BJ (cell line): ENCODE data around the gene DPEP1. TPM values are rescaled to one million over a fixed set of nuclear protein-coding genes. Genes with fewer than 3 reads are reported as not detected.
"Not testable (repeated sequence)": the region's sequence is repeated elsewhere in the genome, so short reads cannot be mapped to it uniquely, and the experiment has no call there.

Source experiments
- CTCF ChIA-PET: fragments of 350-600 bp; formaldehyde crosslinking; extraction: SDS; loops from one replicate; lab custom pipeline; 2021; ENCODE audit warnings: antibody characterized with exemption, inconsistent platforms; lab: Yijun Ruan, JAX
- POLR2A ChIA-PET: fragments of 300-600 bp; sonication (Branson Sonifier 250); formaldehyde crosslinking; extraction: SDS; loops from one replicate; lab custom pipeline; 2021; ENCODE audit warnings: antibody characterized with exemption; lab: Charles Lee
- DNase-seq: peaks from one replicate; pipeline ENCODE4 v3.0.0-alpha.2; 2011; ENCODE audit warnings: low read depth
- H3K27me3 ChIP-seq: 2 replicates; pipeline ENCODE4 v1.6.0; 2011; ENCODE audit warnings: low read length; ENCODE audit not compliant: control insufficient read depth, insufficient read depth
- H3K36me3 ChIP-seq: 2 replicates; pipeline ENCODE4 v1.5.1; 2011; ENCODE audit warnings: low read length; ENCODE audit not compliant: control insufficient read depth, insufficient read depth
- H3K4me3 ChIP-seq: 2 replicates; pipeline ENCODE4 v1.5.1; 2011; ENCODE audit warnings: low read depth, mild to moderate bottlenecking, control low read depth, low read length
- CTCF ChIP-seq: IDR thresholded peaks from 2 replicates; pipeline ENCODE4 v1.5.1; 2011; ENCODE audit warnings: low read depth, mild to moderate bottlenecking, control low read depth, inconsistent platforms, low read length, moderate library complexity; ENCODE audit not compliant: insufficient read depth
- polyA plus RNA-seq: library from polyadenylated mRNA; depleted of rRNA; stranded (reverse); fragments of >200 nt; gene quantifications from 2 replicates; pipeline ENCODE4 v1.2.3, GENCODE V29; 2011

The DPEP1 gene
- polyA plus RNA-seq, 1 experiment = not detected

DNA sequence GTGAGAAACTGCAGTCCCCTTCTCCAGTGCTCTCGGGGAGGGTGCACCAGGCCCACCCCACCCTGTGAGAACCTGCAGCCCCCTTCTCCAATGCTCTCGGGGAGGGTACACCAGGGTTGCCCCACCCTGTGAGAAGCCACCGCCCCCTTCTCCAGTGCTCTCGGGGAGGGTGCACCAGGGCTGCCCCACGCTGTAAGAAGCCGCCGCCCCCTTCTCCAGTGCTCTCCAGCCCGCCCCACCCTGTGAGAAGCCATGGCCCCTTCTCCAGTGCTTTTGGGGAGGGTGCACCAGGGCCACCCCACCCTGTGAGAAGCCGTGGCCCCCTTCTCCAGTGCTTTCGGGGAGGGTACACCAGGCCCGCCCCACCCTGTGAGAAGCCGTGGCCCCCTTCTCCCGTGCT is 56.3 kb downstream of the DPEP1 start:
- H3K27me3 ChIP-seq = no peaks in the 10 kb centered on the region
- no peak for TF ChIP-seq CTCF
- DNase-seq = no peak
- ChIA-PET POLR2A (no interaction called here), CTCF (no interaction called here)
- peaks cover 1% of the 10 kb centered on the region; the same call in 1 of the 2 replicates for H3K36me3 ChIP-seq
- no peak overlapping the region for H3K4me3 ChIP-seq

DNA sequence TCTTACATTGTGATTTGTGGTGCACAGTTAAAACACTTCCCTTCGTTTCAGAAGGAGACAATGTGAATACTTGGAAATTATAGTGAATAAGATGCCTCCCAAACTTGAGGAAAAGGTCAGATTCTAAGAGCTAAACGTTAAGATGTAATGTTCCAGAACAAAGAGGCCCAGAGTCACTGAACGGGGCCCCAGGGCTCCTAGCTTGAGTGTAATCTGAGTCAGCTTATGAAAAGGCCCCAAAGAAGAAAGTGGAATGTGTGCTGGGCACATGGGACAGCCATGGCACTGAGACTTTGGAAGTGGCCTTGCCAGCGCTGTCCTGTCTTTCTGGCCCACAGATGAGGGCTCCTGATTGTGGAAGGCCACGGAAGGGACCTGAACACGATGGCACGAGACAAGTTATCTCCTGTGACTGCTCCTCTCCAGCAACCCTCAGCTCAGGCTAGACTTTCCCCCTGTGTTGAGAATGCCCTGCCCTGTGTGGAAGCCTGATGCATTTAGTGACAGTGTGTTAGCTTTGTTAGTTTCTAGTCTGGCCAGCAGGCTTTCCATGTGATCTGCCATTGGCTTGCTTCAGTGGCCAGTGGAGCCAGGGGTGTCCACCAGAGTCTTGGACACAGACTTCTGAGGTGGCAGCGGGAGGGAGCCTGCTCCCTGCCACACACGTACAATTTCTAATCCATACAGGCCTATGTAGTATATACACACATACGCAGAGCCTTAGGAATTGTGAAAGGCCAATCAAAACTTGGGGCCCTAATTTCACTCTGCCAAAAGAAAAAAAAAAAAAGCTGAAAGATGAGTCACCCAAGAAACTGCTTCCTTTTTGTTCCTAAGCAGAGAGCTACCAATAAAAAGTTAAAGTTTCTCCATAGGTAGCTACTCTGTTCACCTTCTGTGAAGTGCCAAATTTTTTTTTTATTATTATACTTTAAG is 57.3 kb downstream of the DPEP1 start:
- no peak for DNase-seq
- ChIA-PET POLR2A (interaction anchor here (0.6 kb wide), 2 partner anchors 13 to 37 kb away, joined by 3 read pairs; partner anchors contain the start of genes CHMP1A and SPATA33), CTCF (interaction anchor here (1.0 to 1.3 kb wide), 4 partner anchors 29 to 190 kb away, joined by 3 to 6 read pairs (median 4); no protein-coding TSS in a partner anchor)
- Histone ChIP-seq H3K27me3 (no peaks in the 10 kb centered on the region), H3K4me3 (no peak overlapping the region), H3K36me3 (peaks cover 1% of the 10 kb centered on the region; the same call in 1 of the 2 replicates)
- TF ChIP-seq CTCF = no peak

DNA sequence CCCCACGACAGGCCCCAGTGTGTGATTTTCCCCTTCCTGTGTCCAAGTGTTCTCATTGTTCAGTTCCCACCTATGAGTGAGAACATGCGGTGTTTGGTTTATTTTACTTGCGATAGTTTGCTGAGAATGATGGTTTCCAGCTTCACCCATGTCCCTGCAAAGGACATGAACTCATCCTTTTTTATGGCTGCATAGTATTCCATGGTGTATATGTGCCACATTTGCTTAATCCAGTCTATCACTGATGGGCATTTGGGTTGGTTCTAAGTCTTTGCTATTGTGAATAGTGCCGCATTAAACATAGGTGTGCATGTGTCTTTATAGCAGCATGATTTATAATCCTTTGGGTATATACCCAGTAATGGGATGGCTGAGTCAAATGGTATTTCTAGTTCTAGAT is 58.1 kb downstream of the DPEP1 start:
- H3K4me3 ChIP-seq, H3K36me3 ChIP-seq, H3K27me3 ChIP-seq, DNase-seq: not testable (repeated sequence)
- ChIA-PET CTCF (interaction anchor here (1.2 to 1.3 kb wide), 3 partner anchors 28 to 98 kb away, joined by 3 to 6 read pairs (median 4); no protein-coding TSS in a partner anchor), POLR2A (interaction anchor here (0.6 kb wide), 2 partner anchors 14 to 38 kb away, joined by 3 read pairs; partner anchors contain the start of genes CHMP1A and SPATA33)

DNA sequence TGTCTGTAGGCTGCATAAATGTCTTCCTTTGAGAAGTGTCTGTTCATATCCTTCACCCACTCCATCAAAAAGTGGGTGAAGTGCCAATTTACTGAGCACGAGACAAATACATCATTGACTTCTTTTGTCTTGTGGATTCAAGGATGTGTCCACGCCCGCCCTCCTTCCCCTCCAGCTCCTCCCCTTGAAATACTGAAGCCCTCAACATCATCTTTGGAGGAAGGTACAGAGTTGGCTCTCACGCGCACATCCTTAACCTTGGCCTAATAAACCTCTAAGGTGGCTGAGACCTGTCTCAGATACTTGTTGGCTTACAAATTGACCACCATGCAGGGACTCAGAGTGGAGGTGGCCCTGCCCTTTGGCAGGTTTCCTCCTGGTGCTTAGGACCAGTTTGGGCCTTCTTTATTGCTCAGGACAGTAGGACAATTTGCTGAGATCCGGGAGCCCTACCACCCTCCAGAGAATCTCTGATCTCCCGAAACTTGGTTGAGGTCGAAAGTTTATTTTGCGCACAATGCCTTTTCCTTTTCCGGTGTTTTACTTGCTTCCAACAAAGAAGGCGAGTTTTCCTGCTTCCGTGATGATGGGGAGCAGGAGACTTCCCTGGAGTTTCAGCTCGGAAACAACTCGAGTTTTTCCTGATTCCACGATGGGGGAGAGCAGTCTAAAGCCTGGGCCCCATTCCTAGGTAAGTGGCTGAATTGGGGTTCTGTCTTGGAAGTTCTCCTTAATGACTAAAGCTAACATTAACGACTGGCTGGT is 58.9 kb downstream of the DPEP1 start:
- TF ChIP-seq CTCF = no peak
- CTCF ChIA-PET = interaction anchor here (0.9 to 1.3 kb wide), 2 partner anchors 27 to 31 kb away, joined by 3 to 6 read pairs; no protein-coding TSS in a partner anchor
- Histone ChIP-seq H3K36me3 (peaks cover 1% of the 10 kb centered on the region; the same call in 1 of the 2 replicates), H3K4me3 (no peak overlapping the region), H3K27me3 (no peaks in the 10 kb centered on the region)
- POLR2A ChIA-PET = no interaction called here
- no peak for DNase-seq

GRCh38 chr16:89678258-89678657 is 64.8 kb downstream of the DPEP1 start:
- POLR2A ChIA-PET = no interaction called here
- Histone ChIP-seq H3K4me3 (no peak overlapping the region), H3K36me3 (no peaks in the 10 kb centered on the region), H3K27me3 (no peaks in the 10 kb centered on the region)
- CTCF ChIA-PET = interaction anchor here (0.6 kb wide), 1 partner anchor 37 kb away, joined by 4 read pairs; no protein-coding TSS in a partner anchor
- no peak for DNase-seq
- TF ChIP-seq CTCF = no peak
